ENCODE measurements around the gene TNIK.

GRCh38 chr3:171190668-171191067 is 269.5 kb downstream of the TNIK start:
- TF ChIP-seq POLR2AphosphoS5 (IDR thresholded peaks at IDR 0.05) (no peak), CTCF (IDR thresholded peaks at IDR 0.05) (no peak)

Data from prostate gland (tissue), 2 donors.